HepG2 (cell line): Measurements from ENCODE around the gene MRPL28. TPM values are rescaled to one million over a fixed set of nuclear protein-coding genes. Genes with fewer than 3 reads are reported as not detected.
A peak's percentile ranks its signal among the peaks of the same experiment; 100 is the strongest.

Experiments used
- HDAC2 ChIP-seq: sonication (generic); formaldehyde crosslinking; IDR thresholded peaks from 2 replicates; pipeline ENCODE4 v1.4.0; 2020; ENCODE audit warnings: missing genetic modification reagents
- HES4 ChIP-seq: sonication (generic); formaldehyde crosslinking; IDR thresholded peaks from 2 replicates; pipeline ENCODE4 v1.9.0; 2021; ENCODE audit warnings: mild to moderate bottlenecking, missing genetic modification reagents, borderline replicate concordance
- HIC2 ChIP-seq: sonication (generic); formaldehyde crosslinking; IDR thresholded peaks from 2 replicates; pipeline ENCODE4 v1.9.0; 2022; ENCODE audit warnings: low read depth, missing genetic modification reagents
- HMG20B ChIP-seq: conservative IDR thresholded peaks from 2 replicates; pipeline ENCODE4 v1.6.1; 2016; ENCODE audit warnings: missing genetic modification reagents, missing compliant biosample characterization
- RAD21 ChIP-seq: fragments of 450-650 bp; formaldehyde crosslinking; IDR thresholded peaks from 2 replicates; pipeline ENCODE4 v1.5.0; 2020; ENCODE audit warnings: mild to moderate bottlenecking
- RFX3 ChIP-seq: IDR thresholded peaks from 2 replicates; pipeline ENCODE4 v1.6.1; 2016; ENCODE audit warnings: missing biosample characterization, missing genetic modification reagents
- SMARCC2 ChIP-seq: fragments of 450-650 bp; IDR thresholded peaks from 2 replicates; pipeline ENCODE4 v1.6.1; 2017; ENCODE audit warnings: antibody characterized with exemption, mild to moderate bottlenecking
- SNAPC5 ChIP-seq: sonication (generic); formaldehyde crosslinking; IDR thresholded peaks from 2 replicates; pipeline ENCODE4 v1.8.1; 2023; ENCODE audit warnings: mild to moderate bottlenecking, missing genetic modification reagents, borderline replicate concordance
- STAT5B ChIP-seq: sonication (generic); formaldehyde crosslinking; IDR thresholded peaks from 2 replicates; pipeline ENCODE4 v1.4.0; 2020; ENCODE audit warnings: missing genetic modification reagents
- THAP8 ChIP-seq: sonication (generic); formaldehyde crosslinking; IDR thresholded peaks from 2 replicates; pipeline ENCODE4 v1.5.1; 2020; ENCODE audit warnings: missing genetic modification reagents, mild to moderate bottlenecking, borderline replicate concordance
- YEATS4 ChIP-seq: sonication (generic); formaldehyde crosslinking; IDR thresholded peaks from 2 replicates; pipeline ENCODE4 v1.4.0; 2020; ENCODE audit warnings: missing genetic modification reagents, borderline replicate concordance
- ZNF275 ChIP-seq: sonication (generic); formaldehyde crosslinking; IDR thresholded peaks from 2 replicates; pipeline ENCODE4 v1.8.0; 2022; ENCODE audit warnings: missing genetic modification reagents, mild to moderate bottlenecking, inconsistent platforms, borderline replicate concordance
- ZNF414 ChIP-seq: sonication (generic); formaldehyde crosslinking; IDR thresholded peaks from 2 replicates; pipeline ENCODE4 v1.5.0; 2020; ENCODE audit warnings: missing genetic modification reagents
- ZNF773 ChIP-seq: sonication (generic); formaldehyde crosslinking; IDR thresholded peaks from 2 replicates; pipeline ENCODE4 v1.4.0; 2020; ENCODE audit warnings: missing genetic modification reagents, borderline replicate concordance
- ZNF879 ChIP-seq: sonication (generic); formaldehyde crosslinking; IDR thresholded peaks from 2 replicates; pipeline ENCODE4 v1.8.1; 2023; ENCODE audit warnings: missing genetic modification reagents
- ZSCAN21 ChIP-seq: sonication (generic); formaldehyde crosslinking; IDR thresholded peaks from 2 replicates; pipeline ENCODE4 v1.8.0; 2022; ENCODE audit warnings: mild to moderate bottlenecking, missing genetic modification reagents, moderate library complexity, borderline replicate concordance
- polyA plus RNA-seq, 8 experiments: library from polyadenylated mRNA; depleted of rRNA in 3 of 8; stranded (reverse) in 7 of 8; unstranded in 1 of 8; fragments of >200 nt; fragmentation: Illumina TruSeq in 4 of 8; extraction: Trizol in 4 of 8; gene quantifications; 2 replicates each; pipeline versions ENCODE4 v1.2.1 to v1.2.3, GENCODE V29; 2011 to 2016; ENCODE audit warnings: low read depth in 4 of 8, missing spikeins in 1 of 8, mixed read lengths in 1 of 8; ENCODE audit not compliant: insufficient read depth in 1 of 8
- total RNA-seq, 5 experiments: library from RNA; depleted of rRNA; stranded (reverse); fragments of >200 nt; fragmentation: Illumina TruSeq; extraction: Trizol; gene quantifications; 2 replicates each; pipeline ENCODE4 v1.2.3, GENCODE V29; 2016; ENCODE audit warnings: low read depth in 1 of 5
- TF ChIP-seq, protein P1 (sequence below): sonication (generic); formaldehyde crosslinking; conservative IDR thresholded peaks from 2 replicates; pipeline ENCODE4 v1.4.0; 2020; ENCODE audit warnings: missing genetic modification reagents
- TF ChIP-seq, protein P2 (sequence below): sonication (generic); formaldehyde crosslinking; IDR thresholded peaks from 2 replicates; pipeline ENCODE4 v1.5.0; 2020; ENCODE audit warnings: missing genetic modification reagents
- TF ChIP-seq, protein P3 (sequence below): IDR thresholded peaks from 2 replicates; pipeline ENCODE4 v1.6.1; 2016; ENCODE audit warnings: mild to moderate bottlenecking, missing biosample characterization, missing genetic modification reagents

The MRPL28 gene
- total and polyA plus RNA-seq, 2 of the 13 experiments (the other 11 are each of a cell fraction or from before 2014, with no cell fraction given): 114 to 135 TPM

DNA sequence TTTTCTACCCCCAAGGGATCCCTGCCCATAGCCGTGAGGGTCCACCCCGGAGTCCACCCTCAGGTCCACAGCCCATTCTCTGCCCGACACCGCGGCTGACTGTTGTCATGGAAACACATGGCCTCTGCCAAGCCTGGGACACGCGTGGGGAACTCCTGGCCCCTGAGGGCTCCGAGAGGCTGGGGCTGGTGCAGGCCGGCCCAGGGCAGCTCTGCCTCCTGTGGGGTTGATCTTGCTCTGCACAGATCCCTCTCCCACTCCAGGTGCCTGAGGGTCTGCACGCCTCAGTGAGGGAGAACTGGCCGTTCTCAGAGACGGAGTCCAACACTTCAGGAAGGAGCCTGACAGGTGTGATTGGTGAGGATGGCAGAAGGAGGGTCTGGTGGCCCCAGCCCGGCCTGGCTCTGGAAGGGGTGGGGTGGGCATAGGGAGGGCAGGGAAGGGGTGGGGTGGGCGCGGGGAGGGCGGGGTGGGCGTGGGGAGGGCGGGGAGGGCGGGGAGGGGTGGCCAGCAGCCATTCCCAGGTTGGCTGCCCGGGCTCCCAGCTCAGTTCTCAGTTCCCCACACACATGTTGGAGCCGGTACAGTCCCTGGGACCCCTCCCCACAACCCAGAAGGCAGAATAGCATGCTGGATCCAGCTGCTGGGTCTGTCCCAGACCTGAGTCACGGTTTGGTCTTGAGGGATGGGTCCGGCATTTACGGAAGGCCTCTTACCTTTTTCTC is 6.4 kb downstream of the MRPL28 start (continued):
- TF ChIP-seq, protein P1, sequence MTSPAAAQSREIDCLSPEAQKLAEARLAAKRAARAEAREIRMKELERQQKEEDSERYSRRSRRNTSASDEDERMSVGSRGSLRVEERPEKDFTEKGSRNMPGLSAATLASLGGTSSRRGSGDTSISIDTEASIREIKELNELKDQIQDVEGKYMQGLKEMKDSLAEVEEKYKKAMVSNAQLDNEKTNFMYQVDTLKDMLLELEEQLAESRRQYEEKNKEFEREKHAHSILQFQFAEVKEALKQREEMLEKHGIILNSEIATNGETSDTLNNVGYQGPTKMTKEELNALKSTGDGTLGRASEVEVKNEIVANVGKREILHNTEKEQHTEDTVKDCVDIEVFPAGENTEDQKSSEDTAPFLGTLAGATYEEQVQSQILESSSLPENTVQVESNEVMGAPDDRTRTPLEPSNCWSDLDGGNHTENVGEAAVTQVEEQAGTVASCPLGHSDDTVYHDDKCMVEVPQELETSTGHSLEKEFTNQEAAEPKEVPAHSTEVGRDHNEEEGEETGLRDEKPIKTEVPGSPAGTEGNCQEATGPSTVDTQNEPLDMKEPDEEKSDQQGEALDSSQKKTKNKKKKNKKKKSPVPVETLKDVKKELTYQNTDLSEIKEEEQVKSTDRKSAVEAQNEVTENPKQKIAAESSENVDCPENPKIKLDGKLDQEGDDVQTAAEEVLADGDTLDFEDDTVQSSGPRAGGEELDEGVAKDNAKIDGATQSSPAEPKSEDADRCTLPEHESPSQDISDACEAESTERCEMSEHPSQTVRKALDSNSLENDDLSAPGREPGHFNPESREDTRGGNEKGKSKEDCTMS (CRISPR knock-in tag): no peak
- TF ChIP-seq YEATS4: 0 out of 2 replicates have a peak, but pooled peaks have one; percentile 10
- no peak for TF ChIP-seq ZNF773 (CRISPR knock-in tag)
- TF ChIP-seq, protein P2, sequence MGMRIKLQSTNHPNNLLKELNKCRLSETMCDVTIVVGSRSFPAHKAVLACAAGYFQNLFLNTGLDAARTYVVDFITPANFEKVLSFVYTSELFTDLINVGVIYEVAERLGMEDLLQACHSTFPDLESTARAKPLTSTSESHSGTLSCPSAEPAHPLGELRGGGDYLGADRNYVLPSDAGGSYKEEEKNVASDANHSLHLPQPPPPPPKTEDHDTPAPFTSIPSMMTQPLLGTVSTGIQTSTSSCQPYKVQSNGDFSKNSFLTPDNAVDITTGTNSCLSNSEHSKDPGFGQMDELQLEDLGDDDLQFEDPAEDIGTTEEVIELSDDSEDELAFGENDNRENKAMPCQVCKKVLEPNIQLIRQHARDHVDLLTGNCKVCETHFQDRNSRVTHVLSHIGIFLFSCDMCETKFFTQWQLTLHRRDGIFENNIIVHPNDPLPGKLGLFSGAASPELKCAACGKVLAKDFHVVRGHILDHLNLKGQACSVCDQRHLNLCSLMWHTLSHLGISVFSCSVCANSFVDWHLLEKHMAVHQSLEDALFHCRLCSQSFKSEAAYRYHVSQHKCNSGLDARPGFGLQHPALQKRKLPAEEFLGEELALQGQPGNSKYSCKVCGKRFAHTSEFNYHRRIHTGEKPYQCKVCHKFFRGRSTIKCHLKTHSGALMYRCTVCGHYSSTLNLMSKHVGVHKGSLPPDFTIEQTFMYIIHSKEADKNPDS (CRISPR knock-in tag): 0 out of 2 replicates have a peak, but pooled peaks have one; percentile 55
- TF ChIP-seq THAP8: no peak
- TF ChIP-seq, protein P3, sequence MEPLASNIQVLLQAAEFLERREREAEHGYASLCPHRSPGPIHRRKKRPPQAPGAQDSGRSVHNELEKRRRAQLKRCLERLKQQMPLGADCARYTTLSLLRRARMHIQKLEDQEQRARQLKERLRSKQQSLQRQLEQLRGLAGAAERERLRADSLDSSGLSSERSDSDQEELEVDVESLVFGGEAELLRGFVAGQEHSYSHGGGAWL (CRISPR knock-in tag): no peak
- no peak for TF ChIP-seq HES4
- TF ChIP-seq SNAPC5 (CRISPR knock-in tag): no peak
- TF ChIP-seq HMG20B (CRISPR knock-in tag): no peak
- TF ChIP-seq ZNF879 (CRISPR knock-in tag): no peak
- no peak for TF ChIP-seq ZSCAN21 (CRISPR knock-in tag)
- TF ChIP-seq HDAC2 (CRISPR knock-in tag): no peak
- no peak for TF ChIP-seq STAT5B (CRISPR knock-in tag)
- peak; percentile 43; the same call in 1 of the 2 replicates for TF ChIP-seq ZNF414 (CRISPR knock-in tag)
- no peak for TF ChIP-seq SMARCC2
- no peak for TF ChIP-seq RAD21 (CRISPR knock-in tag)
- peak; percentile 55 for TF ChIP-seq RFX3 (CRISPR knock-in tag)
- TF ChIP-seq HIC2: 0 out of 2 replicates have a peak, but pooled peaks have one; percentile 13
- no peak for TF ChIP-seq ZNF275
